Measurements from ENCODE around the gene MARK2.

The MARK2 gene

GRCh38 chr11:63929616-63930015 lies 90.7 kb downstream of the MARK2 start:
- no peak for DNase-seq (ENCODE audit: low spot score)

- no peak for DNase-seq (ENCODE audit: low spot score)
Measured at GRCh38 chr11:63931045-63931444, 92.1 kb downstream of the MARK2 start.

GRCh38 chr11:63931876-63932275 lies 93.0 kb downstream of the MARK2 start:
- no peak for DNase-seq (ENCODE audit: low spot score)

GRCh38 chr11:63933459-63933858 lies 94.5 kb downstream of the MARK2 start:
- no peak for DNase-seq (ENCODE audit: low spot score)

GRCh38 chr11:63937713-63938478 lies 99.0 kb downstream of the MARK2 start:
- DNase-seq (ENCODE audit: low spot score) = peak; percentile 49

- peak; percentile 99 for DNase-seq (ENCODE audit: low spot score)
Measured at GRCh38 chr11:63938479-63939396, 99.8 kb downstream of the MARK2 start, which contains the start of gene NAA40. NAA40 (plus strand) TSS chr11:63939002; CDS start chr11:63939097, 95 bp downstream.

GRCh38 chr11:63939397-63939891 lies 100.5 kb downstream of the MARK2 start:
- DNase-seq (ENCODE audit: low spot score) = no peak

GRCh38 chr11:63940786-63941185 lies 101.9 kb downstream of the MARK2 start:
- no peak for DNase-seq (ENCODE audit: low spot score)

GRCh38 chr11:63941901-63942300 lies 103.0 kb downstream of the MARK2 start:
- DNase-seq (ENCODE audit: low spot score) = no peak

GRCh38 chr11:63942803-63943202 lies 103.9 kb downstream of the MARK2 start:
- DNase-seq (ENCODE audit: low spot score) = no peak

GRCh38 chr11:63944987-63945386 lies 106.1 kb downstream of the MARK2 start:
- DNase-seq (ENCODE audit: low spot score) = no peak

GRCh38 chr11:63945477-63946163 lies 106.7 kb downstream of the MARK2 start:
- peak; percentile 51 for DNase-seq (ENCODE audit: low spot score)

- no peak for DNase-seq (ENCODE audit: low spot score)
Measured at GRCh38 chr11:63951779-63952536, 113.0 kb downstream of the MARK2 start.

- no peak for DNase-seq (ENCODE audit: low spot score)
Measured at GRCh38 chr11:63952570-63952969, 113.7 kb downstream of the MARK2 start.

GRCh38 chr11:63958008-63958407 lies 119.1 kb downstream of the MARK2 start:
- DNase-seq (ENCODE audit: low spot score) = no peak

All from LoVo (cell line).